ENCODE measurements around the gene SPECC1L.
A peak's percentile ranks its signal among the peaks of the same experiment; 100 is the strongest.
"Not testable (repeated sequence)": the region's sequence is repeated elsewhere in the genome, so short reads cannot be mapped to it uniquely, and the experiment has no call there.

SPECC1L gene

DNA sequence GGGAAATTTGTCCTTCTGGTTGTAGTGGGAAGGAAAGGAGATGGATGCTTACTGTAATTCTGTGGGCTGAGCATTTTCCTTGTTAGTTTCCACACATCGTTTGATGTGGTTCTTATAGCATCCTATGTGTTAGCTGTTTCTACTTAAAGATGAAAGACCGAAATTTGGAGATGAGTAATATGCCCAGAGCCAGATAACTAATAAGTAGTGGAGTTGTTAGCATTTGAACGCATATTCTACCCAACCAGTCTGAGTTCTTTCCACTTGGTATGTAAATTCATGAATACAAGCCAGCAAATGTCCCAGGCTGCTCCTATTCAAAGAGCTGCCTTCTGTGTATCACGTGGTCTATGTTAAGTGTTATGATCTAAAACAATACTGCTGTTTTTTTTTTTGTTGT, 14.6 kb downstream of the SPECC1L start:
- DNase-seq: peak; percentile 74

GRCh38 chr22:24287212-24287611, 16.6 kb downstream of the SPECC1L start:
- DNase-seq: not testable (repeated sequence)

DNA sequence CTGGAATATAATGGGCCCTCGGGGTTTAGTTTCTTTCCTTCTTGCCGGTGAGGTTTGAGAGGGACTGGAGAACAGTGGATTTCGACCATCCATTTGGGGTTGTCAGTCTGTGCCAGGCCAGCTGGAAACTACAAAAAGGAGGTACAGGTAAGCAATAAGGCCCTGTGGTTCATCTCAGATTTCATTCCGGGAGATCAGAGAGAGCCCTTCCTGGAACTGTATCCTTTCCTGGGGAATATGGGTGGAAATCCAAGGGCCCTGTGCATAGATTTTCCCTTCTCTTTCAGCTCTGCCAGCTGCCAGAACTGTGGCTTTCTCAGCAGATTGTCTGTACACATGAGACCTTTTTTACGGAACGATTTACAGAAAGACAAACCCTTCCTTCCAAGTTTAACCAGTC, 17.2 kb downstream of the SPECC1L start:
- DNase-seq: not testable (repeated sequence)

DNA sequence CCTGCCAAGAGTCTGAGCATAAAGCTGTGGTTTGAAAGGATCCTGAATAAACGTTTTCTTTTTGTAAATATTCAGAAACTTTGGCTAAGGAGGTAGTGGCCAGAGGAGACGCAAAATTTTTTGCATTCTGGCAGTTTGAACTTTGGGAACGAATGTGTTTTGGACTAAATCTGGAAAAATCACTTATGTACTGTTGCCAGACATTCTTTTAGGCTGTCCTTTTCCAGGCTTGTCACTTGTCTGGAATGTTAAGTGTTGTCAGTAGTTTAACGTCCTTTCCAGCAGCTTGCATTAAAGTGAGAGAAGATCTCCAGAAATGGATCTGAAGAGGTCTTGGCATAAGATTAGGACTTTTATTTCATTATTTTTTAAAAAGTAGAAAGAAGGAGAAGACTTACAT, 18.5 kb downstream of the SPECC1L start:
- peak; percentile 95 for DNase-seq

GRCh38 chr22:24289741-24290163, 19.1 kb downstream of the SPECC1L start:
- peak; percentile 33 for DNase-seq

DNA sequence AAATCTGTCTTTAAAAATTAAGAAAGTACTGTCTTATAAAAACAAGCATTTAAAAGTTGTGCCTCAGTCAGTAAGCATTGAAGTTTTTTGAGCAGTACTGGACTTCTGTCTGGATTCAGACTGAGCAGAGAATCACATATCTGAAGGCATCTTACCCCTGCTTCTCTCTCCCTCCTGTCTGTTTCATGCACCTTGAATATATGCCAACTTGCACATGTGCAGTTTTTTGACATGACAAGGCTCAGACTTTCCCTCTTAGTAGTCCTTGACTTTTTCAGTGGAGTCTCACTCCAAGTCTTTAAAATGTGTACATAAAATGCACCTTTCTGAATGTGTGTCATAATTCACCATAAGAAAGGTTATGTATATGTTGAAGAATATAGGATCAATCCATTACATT, 19.8 kb downstream of the SPECC1L start:
- DNase-seq: peak; percentile 59

DNA sequence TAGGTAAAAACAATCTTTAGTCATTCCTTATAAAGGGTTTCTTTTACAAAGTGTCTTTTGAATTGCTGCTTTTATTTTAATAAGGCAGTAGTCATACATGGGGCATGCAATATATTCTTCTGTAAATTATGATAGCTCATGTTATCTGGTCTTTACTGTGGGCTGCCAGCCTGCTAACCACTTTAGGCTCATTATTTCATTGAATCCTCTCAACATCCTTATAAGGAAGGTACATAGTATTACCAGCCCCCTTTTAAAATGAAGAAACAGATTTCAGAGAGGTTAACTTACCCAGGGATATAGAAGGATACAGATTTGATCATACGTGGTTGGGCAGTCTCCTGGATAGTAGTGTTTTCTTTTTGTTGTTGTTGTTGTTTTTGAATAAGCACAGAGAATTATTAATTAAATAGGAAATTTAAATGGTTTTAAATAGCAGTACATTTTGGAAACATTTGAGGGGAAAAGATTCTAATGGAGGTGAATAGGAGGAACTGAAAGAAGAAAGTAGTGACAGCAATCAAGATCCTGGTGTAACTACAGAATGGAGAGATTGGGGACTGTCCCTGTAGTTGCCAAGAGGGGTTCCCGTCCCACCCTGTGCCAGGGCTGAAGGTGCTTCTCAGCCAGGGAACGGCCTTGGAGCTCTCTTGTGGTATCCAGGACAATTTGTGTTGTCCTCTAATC, 21.0 kb downstream of the SPECC1L start:
- peak; percentile 19 for DNase-seq

GRCh38 chr22:24292202-24292830, 21.7 kb downstream of the SPECC1L start:
- not testable (repeated sequence) for DNase-seq

DNA sequence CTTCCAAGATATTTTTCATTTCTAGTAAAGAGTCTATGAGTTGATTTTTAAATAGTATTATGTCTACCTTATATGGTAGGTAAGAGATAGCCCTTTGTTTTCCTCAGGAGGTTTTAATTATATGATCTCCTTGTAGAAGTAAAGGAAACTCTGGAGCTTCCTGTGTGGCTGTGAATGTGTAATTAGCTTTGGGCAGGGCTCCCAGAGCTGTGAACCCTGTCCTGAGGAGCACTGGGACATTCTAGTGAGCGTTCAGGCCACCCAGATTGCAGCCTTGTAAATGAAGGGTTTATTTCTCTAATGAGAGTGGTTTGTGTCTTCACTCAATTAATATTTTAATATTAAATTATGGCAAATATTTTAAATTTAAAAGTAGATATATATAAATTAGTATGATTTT, 24.3 kb downstream of the SPECC1L start:
- DNase-seq: not testable (repeated sequence)

DNA sequence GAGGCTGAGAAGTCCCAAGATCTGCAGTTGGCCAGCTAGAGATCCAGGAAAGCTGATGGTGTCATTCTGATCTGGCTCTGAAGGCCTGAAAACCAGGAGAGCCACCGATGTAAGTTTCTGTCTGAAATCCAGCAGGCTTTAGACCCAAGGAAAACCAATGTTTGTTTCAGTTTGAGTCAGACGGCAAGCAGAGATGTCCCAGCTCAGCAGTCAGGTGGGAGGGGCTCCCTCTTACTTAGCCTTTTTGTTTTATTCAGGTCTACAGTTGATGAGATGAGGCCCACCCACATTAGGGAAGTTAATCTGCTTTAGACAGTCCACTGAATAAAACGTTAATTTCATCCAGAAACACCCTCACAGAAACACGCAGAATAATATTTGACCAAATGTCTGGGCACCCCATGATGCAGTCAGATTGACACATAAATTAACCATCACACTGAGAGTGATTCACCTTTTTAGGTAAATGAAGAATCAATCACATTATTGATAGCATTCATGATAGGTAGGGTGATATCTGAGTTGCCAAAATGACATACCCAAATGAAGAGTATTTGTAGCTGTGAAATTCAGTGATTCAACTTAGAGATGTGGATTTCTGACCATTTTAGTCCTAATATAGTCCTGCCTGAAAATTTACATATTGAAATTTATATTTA, 28.0 kb downstream of the SPECC1L start:
- not testable (repeated sequence) for DNase-seq

- not testable (repeated sequence) for DNase-seq
Measured at GRCh38 chr22:24300522-24300921, 29.9 kb downstream of the SPECC1L start.

DNA sequence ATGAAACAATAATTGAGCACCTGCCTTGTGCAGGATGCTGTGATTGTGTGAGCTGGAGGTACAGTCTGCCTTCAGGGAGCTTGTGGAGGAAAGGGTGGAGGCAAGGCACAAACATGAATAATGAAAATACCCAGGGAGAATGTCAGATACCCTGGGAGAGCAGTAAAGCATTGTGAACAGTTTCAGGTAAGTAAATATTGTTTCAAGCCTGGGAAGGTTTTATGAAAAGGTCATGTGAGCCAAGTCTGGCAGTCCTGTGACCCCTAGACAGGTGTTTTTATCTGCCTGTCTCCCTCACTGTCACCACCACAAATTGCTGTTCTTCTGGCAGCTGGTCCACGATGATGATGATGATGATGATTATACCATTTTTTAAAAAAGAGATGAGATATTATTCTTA, 32.0 kb downstream of the SPECC1L start:
- no peak for DNase-seq

- no peak for DNase-seq
Measured at GRCh38 chr22:24303007-24303406, 32.4 kb downstream of the SPECC1L start.

DNA sequence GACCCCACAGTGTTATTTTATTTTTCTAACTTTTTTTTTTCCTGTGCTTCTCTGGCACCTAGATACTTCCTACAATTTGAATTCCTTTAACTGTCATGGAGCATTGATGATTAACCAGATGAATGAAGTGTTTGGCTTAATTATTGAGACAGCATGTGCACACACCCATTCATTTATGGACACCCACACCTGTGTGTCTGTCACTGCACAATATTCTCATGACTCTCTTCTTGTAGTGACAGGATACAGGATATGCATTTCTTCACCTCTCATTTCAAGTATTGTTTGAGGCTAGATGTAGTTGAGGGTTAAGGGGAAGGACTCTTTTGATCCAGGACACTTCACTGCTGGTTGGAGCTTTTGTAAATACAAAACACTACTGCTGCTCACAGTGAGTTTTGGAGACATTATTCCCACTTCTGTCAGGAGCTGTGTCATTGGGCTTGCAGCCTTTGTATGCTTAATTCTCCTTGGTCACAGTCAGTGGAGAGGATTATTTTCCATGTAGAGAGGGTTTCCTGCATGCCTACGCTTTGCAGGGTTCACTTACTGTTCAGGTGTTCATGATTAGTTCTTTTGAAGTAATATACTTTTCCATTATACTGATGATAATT, 33.5 kb downstream of the SPECC1L start:
- DNase-seq: no peak

- DNase-seq: peak; percentile 11
Measured at GRCh38 chr22:24305260-24305692, 34.6 kb downstream of the SPECC1L start.

DNA sequence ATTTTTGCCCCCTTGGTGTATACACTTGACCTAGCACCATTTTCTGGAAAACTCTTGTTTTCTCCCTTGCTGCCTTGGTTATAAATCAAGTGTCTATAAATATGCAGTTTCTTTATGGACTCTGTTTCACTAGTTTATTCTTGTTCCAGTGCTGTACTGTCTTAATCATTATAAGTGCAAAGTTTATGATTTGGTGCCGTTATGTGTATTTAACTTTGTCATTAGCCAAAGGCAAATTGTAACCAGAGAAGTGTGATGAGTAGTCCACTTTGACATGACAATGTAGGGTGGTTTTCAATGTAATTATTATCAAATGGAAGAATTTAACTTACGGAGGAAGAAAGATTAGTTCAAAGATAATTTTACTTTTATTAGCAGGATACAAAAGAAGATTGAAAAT, 40.3 kb downstream of the SPECC1L start:
- DNase-seq: no peak

GRCh38 chr22:24315367-24315966, 44.8 kb downstream of the SPECC1L start:
- peak; percentile 19 for DNase-seq

- DNase-seq: not testable (repeated sequence)
Measured at GRCh38 chr22:24316264-24316663, 45.6 kb downstream of the SPECC1L start.

DNA sequence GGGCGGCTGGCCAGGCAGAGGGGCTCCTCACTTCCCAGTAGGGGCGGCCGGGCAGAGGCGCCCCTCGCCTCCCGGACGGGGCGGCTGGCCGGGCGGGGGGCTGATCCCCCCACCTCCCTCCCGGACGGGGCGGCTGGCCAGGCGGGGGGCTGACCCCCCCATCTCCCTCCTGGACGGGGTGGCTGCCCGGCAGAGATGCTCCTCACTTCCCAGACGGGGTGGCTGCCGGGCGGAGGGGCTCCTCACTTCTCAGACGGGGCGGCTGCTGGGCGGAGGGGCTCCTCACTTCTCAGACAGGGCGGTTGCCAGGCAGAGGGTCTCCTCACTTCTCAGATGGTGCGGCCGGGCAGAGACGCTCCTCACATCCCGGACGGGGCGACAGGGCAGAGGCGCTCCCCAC, 46.9 kb downstream of the SPECC1L start:
- not testable (repeated sequence) for DNase-seq

GRCh38 chr22:24319451-24319850, 48.8 kb downstream of the SPECC1L start:
- peak; percentile 54 for DNase-seq

- DNase-seq: no peak
Measured at GRCh38 chr22:24321999-24322398, 51.4 kb downstream of the SPECC1L start.

GRCh38 chr22:24322522-24322921, 51.9 kb downstream of the SPECC1L start:
- DNase-seq: no peak

- no peak for DNase-seq
Measured at GRCh38 chr22:24323233-24323632, 52.6 kb downstream of the SPECC1L start.

Data from fibroblast of skin of right biceps (primary cell).